Colon (tissue), 2 donors: ENCODE results near the gene ORC5.

ENCODE experiments used
- FAIRE-seq: peaks from 2 replicates; lab custom pipeline; 2012; peaks lifted over from hg19 to GRCh38; lab: Jason Lieb, UNC
- donor health status: control.
- donor health status: control.

ORC5 gene

DNA sequence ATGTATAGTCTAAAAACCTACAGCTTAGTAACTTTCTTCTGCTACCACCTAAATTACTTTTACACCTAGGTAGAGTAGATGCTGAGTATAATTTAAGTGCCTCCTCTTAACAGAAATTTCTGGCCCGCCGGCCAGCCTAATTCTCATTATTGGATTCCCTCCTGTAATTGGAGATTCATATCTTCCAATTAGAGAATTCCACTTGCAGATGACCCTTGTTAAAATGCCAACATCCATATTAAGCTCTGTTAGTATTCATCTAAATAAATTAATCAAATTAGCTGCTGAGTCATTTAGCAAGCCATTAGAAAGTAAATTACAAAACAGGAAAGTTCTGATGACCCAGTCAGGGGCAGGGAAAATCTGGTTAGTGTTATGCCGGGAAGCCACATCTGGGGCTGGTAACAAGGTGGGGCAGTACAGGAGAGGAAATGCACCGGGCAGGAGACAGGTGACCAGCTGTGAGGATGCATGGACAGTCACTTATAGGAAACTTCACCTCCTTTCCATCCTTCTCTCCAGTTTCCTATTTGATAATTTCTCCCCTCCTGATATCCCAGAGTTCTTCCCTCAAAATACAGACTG, 82.8 kb downstream of the ORC5 start:
- no peak for FAIRE-seq

DNA sequence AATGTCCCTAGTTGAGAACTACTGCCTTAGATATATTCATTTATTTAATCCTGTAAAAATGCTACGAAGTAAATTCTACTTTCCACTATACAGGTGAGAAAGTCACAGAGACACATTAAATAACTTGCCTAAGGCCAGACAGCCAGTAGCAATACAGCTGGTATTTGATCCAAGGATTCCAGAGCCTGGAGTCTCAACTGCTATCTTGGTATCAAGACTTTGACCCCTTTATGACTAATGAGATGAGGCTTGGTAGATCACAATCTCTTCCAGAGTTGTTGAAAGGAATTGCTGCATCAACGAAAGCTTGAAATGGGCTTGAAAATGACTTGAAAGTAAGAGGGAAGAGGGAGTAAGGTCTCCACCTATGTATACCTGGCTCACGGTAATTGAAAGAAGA, 83.3 kb downstream of the ORC5 start:
- FAIRE-seq: no peak

GRCh38 chr7:104123786-104124185, 84.0 kb downstream of the ORC5 start:
- no peak for FAIRE-seq

GRCh38 chr7:104113788-104114187, 94.0 kb downstream of the ORC5 start:
- no peak for FAIRE-seq

DNA sequence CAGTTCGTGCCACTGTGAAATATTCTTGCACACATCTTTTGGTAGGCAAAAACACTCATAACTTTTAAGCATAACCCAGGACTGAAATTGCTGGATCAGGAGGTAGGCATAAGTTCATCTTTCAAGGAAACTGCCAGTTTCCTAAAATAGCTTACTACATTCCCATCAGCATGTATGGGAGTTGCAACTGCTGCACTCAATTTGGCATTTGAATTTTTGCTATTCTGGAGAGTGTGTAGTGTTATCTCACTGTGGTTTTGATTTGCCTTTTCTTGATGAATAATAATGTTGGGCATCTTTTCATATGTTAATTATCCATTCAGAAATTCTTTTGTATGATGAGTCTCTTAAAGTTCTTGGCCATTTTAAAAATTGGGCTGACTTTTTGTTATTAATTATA, 95.2 kb downstream of the ORC5 start:
- no peak for FAIRE-seq

- no peak for FAIRE-seq
Measured at GRCh38 chr7:104111271-104111670, 96.5 kb downstream of the ORC5 start.

DNA sequence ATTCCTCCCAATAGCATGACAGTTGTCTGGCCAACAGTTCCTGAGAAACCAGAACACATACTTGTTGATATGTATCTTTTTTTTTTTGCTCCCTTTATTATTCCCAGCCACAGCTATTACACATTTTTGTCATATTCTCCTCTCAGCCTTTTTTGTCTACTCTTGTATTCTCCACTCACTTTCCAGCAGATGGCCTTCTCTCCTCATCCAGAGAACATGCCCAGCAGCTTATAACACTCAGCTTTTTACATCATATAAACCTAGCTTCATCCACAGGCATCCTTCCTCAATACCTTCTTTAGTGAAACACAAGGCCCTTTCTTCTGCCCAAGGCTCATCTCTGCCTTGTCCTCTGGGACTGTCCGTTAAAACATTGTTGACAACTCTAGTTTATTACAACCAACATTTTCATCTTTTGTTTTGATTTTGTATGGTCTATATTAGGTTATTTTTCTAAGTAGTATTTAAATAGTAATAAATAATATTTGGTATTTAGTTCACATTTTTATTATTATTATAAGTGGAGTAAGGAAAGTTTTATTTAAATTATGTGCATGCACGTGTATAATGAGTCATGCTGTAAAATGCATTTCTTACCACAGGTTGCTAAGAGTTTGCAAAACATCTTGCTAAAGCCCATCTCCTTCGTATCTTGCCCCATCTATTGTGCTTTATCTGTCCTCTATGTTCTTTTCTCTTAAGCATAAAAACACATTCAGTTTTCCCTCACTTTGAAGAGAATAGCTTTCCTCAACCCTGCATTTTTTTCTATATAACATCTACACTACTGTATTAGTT, 101.5 kb downstream of the ORC5 start:
- no peak for FAIRE-seq

DNA sequence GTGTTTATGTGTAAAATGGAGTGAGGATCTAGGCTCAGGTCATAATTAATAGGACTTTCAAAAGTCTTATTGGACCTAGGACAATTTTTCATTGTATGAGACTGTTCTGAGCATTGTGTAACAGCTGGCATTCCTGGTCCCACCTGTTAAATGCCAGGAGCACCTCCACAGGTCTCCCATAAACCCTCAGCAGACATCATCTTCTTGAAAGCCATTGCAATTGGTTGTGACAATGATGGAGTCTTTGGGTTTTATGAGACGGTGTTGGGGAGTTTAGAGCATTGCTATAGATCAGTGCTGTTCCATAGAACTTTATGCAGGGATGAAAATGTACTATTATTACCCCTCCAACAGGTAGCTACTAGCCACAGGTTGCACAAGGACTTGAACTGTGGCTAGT, 108.9 kb downstream of the ORC5 start:
- FAIRE-seq: no peak

- no peak for FAIRE-seq
Measured at GRCh38 chr7:104096683-104097082, 111.1 kb downstream of the ORC5 start.

DNA sequence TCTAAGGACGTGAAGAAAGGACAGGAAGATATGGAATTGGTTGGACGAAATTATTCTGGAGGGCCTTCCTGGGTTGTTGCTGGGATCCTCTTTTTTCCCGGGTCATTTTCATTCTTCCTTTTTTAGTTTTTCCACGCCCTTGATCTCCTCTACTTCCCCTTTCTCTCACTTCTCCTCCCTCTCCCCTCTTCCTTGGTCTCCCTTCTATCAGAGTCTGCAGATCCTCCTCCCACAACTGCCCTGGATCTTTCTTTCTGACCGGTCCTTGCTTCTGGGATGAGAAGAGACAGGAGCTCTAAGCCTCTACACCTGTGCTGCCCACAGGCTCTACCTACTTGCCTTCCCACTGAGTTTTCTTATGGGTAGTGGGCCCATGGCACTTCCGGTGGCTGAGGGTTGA, 114.7 kb downstream of the ORC5 start:
- FAIRE-seq: no peak

GRCh38 chr7:104091242-104091641, 116.6 kb downstream of the ORC5 start:
- FAIRE-seq: no peak

GRCh38 chr7:104089612-104090011, 118.2 kb downstream of the ORC5 start:
- no peak for FAIRE-seq

- FAIRE-seq: no peak
Measured at GRCh38 chr7:104089061-104089460, 118.8 kb downstream of the ORC5 start.
